Stimulated activated effector memory CD8-positive, alpha-beta T cell treated with anti-CD3 and anti-CD28 coated beads, Interleukin-12 subunit alpha, Interleukin-12 subunit beta, amount 100 ng/mL, for 72 hours (primary cell): ENCODE data around the gene CYTH4.

Experiments used
- ATAC-seq: fragments of 150-1000 bp; cut with Tn5 transposase; 2 replicates; pipeline ENCODE4 v1.10.0; 2021
- DNase-seq, 2 donors: peaks; one replicate each; pipeline ENCODE4 v3.0.0; 2021 to 2022; ENCODE audit warnings: low spot score in 2 of 2
- H3K27ac Mint-ChIP-seq: one replicate; pipeline ENCODE4 v1.8.0; 2022; ENCODE audit warnings: mild to moderate bottlenecking, mixed read lengths
- H3K36me3 Mint-ChIP-seq: one replicate; pipeline ENCODE4 v1.8.0; 2022; ENCODE audit warnings: mild to moderate bottlenecking, mixed read lengths
- H3K4me1 Mint-ChIP-seq: one replicate; pipeline ENCODE4 v1.8.0; 2022; ENCODE audit warnings: mixed read lengths
- H3K4me3 Mint-ChIP-seq: one replicate; pipeline ENCODE4 v1.8.0; 2022; ENCODE audit warnings: mild to moderate bottlenecking, mixed read lengths
- H3K9me3 Mint-ChIP-seq: one replicate; pipeline ENCODE4 v1.8.0; 2022; ENCODE audit warnings: mixed read lengths

Gene CYTH4

GRCh38 chr22:37274380-37274862 lies 7.9 kb upstream of the CYTH4 start:
- H3K4me1 Mint-ChIP-seq: peaks cover 95% of the 10 kb centered on the region
- ATAC-seq (no peak), DNase-seq (no peak)
- H3K4me3 Mint-ChIP-seq: peak overlapping the region; percentile 65
- H3K27ac Mint-ChIP-seq: peak overlapping the region; percentile 93
- peaks cover 2% of the 10 kb centered on the region for H3K9me3 Mint-ChIP-seq
- H3K36me3 Mint-ChIP-seq: peaks cover 10% of the 10 kb centered on the region

- Mint-ChIP-seq H3K4me3 (peak overlapping the region; percentile 65), H3K9me3 (peaks cover 2% of the 10 kb centered on the region), H3K36me3 (peaks cover 10% of the 10 kb centered on the region), H3K27ac (peak overlapping the region; percentile 93), H3K4me1 (peaks cover 96% of the 10 kb centered on the region)
- DNase-seq: no peak
- ATAC-seq: no peak
These were observed 7.2 kb upstream of the CYTH4 start for GRCh38 chr22:37275134-37275533.

- Mint-ChIP-seq H3K4me1 (peaks cover 95% of the 10 kb centered on the region), H3K9me3 (no peaks in the 10 kb centered on the region), H3K36me3 (peaks cover 10% of the 10 kb centered on the region), H3K27ac (peak overlapping the region; percentile 93), H3K4me3 (peak overlapping the region; percentile 65)
- peak; percentile 50 to 75 for DNase-seq
- peak; percentile 88 for ATAC-seq
These were observed 6.7 kb upstream of the CYTH4 start for GRCh38 chr22:37275622-37276021.

DNA sequence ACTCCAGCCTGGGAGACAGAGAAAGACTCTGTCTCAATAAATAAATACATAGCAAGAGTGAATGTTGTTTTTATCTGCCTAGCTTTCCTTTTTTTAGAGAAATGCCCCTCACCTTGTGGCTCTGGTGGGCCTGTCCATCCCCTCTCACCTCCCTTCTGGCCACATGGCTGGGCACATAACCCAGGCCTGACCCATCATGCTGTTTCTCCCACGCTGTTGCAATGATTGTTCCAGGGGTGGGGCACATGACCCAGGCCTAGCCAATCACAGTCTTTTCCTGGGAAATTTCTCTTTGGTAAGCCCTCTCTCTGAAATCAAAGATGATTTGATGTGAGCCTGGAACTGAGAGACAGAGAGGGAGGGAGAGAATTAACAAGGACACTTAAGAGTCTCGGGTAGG lies 5.5 kb upstream of the CYTH4 start:
- DNase-seq: no peak
- H3K4me1 Mint-ChIP-seq: peaks cover 94% of the 10 kb centered on the region
- peaks cover 10% of the 10 kb centered on the region for H3K36me3 Mint-ChIP-seq
- no peaks in the 10 kb centered on the region for H3K9me3 Mint-ChIP-seq
- H3K4me3 Mint-ChIP-seq: no peak overlapping the region
- no peak for ATAC-seq
- H3K27ac Mint-ChIP-seq: peak overlapping the region; percentile 93

DNA sequence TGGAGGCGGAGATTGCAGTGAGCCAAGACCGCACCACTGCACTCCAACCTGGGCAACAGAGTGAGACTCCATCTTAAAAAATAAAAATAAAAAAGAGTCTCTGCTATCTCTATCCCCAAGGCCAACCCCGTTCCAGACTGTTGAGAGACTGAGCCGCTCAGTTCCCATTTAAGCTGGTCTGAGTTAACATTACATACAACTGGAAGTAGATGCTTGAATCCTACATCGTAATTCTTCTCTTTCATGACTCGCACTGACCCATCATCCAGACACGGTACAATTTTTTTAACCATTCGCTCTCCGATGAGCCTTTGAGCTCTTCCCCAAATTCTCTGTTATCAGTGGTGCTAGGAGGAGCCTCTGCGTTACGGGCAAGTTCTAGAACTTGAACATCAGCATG lies 4.9 kb upstream of the CYTH4 start:
- ATAC-seq (no peak), DNase-seq (no peak)
- no peaks in the 10 kb centered on the region for H3K9me3 Mint-ChIP-seq
- peak overlapping the region; percentile 93 for H3K27ac Mint-ChIP-seq
- peaks cover 94% of the 10 kb centered on the region for H3K4me1 Mint-ChIP-seq
- H3K4me3 Mint-ChIP-seq: no peak overlapping the region
- H3K36me3 Mint-ChIP-seq: peaks cover 15% of the 10 kb centered on the region

DNA sequence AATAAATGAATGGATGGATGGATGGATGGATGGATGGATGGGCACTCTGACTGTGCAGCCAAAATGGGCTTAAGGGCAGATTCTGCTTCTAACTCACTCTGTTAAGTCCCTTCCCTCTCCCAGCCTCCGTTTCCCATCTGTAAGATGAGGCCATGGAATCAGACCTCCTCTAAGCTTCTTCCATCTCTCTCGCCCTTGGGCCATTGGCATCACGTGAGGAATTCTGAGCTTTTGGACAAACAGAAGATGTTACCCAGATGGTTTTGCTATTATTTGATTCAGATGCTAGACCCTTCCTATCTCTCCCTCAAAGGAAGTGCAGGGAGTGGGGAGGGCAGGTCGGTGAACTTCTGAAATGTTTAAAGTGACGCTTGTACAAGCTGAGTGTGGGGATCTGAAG lies 4.0 kb upstream of the CYTH4 start:
- peak overlapping the region; percentile 70 for H3K27ac Mint-ChIP-seq
- H3K4me3 Mint-ChIP-seq: peak overlapping the region; percentile 18
- H3K9me3 Mint-ChIP-seq: no peaks in the 10 kb centered on the region
- ATAC-seq (no peak), DNase-seq (no peak)
- H3K36me3 Mint-ChIP-seq: peaks cover 24% of the 10 kb centered on the region
- H3K4me1 Mint-ChIP-seq: peaks cover 95% of the 10 kb centered on the region

DNA sequence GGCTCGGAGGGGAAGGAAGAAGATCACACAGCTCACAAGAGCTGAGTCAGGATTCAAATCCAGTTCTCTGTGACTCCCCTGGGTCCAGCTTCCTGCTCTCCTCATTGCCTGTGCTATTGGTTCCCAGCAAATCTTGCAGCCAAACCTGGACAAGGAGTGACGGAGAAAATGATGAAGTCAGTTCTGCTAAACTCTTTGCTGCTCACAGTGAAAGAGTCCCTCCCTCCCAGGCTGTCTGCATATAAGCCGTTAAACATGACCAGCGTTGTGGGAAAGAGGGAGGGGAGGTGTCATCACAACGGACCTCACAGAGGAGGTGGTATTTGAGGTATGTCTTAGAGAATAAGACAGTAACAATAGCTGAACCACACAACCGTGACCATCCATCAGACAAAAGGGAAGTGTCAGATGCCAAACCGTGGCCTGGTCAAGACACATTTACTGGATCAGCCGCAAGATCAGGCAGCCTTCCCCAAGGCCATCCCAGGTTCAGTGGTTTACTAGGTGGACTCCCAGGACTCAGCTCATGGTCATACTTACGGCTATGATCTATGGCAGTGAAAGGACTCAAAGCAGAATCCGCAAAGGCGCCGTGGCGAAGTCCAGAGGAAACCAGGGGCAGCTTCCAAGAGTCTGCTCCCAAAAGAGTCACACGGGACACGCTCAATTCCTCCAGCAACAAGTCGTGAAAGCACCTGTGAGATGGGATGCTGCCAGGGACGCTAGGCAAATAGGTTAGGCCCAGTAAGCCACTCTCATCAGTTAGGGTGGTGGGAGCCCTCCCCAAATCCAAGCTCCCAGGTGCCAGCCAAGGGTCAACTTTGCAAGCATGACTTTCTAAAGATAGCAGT lies 2.8 kb upstream of the CYTH4 start:
- H3K27ac Mint-ChIP-seq: peak overlapping the region; percentile 70
- ATAC-seq (no peak), DNase-seq (no peak)
- H3K36me3 Mint-ChIP-seq: peaks cover 36% of the 10 kb centered on the region
- H3K9me3 Mint-ChIP-seq: no peaks in the 10 kb centered on the region
- H3K4me1 Mint-ChIP-seq: peaks cover 91% of the 10 kb centered on the region
- peak overlapping the region; percentile 18 for H3K4me3 Mint-ChIP-seq

DNA sequence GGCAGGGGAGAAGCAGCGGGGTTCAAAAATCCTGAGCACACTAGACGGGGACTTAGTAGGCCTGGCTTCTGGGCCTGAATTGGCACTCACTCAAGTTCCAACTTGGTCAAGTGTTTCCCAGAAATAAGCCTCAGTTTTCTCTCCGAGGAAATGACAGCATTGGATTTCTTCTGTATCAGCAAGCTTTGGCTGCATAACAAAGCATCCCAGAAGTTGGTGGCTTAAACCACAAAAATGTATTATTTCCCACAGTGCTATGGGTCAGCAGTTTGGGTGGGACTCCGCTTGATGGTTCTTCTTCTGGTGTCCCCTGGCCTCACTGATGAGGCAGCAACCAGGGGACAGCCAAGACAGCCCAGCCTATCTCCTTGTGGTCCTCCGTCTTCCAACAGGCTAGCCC lies 1.6 kb upstream of the CYTH4 start:
- peaks cover 40% of the 10 kb centered on the region for H3K36me3 Mint-ChIP-seq
- H3K4me1 Mint-ChIP-seq: peaks cover 91% of the 10 kb centered on the region
- DNase-seq: no peak
- H3K27ac Mint-ChIP-seq: peak overlapping the region; percentile 98
- no peak overlapping the region for H3K4me3 Mint-ChIP-seq
- no peak for ATAC-seq
- H3K9me3 Mint-ChIP-seq: no peaks in the 10 kb centered on the region

DNA sequence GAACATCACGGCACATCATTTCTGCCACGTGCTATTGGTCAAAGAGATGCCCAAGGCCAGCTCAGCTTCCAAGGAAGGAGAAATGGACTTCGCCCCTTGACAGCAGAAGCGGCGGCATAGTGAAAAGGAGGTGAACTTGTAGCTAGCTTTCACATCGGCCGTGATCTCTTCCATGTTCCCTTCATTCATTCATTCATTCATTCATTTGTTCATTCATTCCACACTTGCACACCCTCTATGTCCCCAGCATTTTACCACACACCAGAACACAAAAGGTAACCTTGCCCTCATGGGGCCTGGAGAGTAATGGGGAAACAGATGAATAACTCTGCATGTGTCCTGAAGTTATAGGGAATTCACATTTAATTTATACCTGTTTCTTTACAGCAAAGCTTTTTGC lies 1.1 kb upstream of the CYTH4 start:
- peaks cover 42% of the 10 kb centered on the region for H3K36me3 Mint-ChIP-seq
- peak overlapping the region; percentile 94 for H3K4me3 Mint-ChIP-seq
- ATAC-seq: no peak
- no peaks in the 10 kb centered on the region for H3K9me3 Mint-ChIP-seq
- H3K27ac Mint-ChIP-seq: peak overlapping the region; percentile 98
- DNase-seq: no peak
- H3K4me1 Mint-ChIP-seq: peaks cover 91% of the 10 kb centered on the region

- peak; percentile 66 for ATAC-seq
- Mint-ChIP-seq H3K4me1 (peaks cover 91% of the 10 kb centered on the region), H3K4me3 (peak overlapping the region; percentile 94), H3K27ac (peak overlapping the region; percentile 98), H3K9me3 (no peaks in the 10 kb centered on the region), H3K36me3 (peaks cover 49% of the 10 kb centered on the region)
- DNase-seq: no peak
These were observed 493 bp upstream of the CYTH4 start for GRCh38 chr22:37281646-37282384.

DNA sequence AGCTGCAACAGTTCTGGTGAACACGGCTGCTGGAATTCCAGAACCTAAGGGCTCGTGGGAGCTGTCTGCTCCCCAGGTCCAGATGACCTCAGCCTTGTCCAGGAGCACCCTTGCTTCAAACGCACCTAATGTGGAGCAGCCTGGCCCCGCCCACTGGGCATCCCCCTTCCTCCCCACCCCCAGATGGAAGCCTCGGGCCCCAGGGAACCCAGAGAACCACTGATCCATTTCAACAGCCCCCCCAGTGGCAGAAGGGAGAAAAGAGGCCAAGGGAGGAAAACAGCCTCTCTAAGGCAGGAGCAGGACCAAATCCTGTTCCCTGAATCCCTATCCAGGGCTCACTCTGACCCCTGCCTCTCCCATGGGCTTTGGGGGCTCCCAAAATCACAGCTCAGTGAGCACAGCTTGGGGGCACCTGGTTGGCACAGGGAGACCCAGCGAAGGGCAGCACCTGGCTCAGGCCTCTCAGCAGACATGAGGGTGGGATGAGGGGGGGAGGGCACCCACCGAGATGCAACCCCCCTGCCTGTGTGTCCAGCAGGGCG lies 1.2 kb downstream of the CYTH4 start:
- DNase-seq: no peak
- Mint-ChIP-seq H3K27ac (peak overlapping the region; percentile 98), H3K4me3 (peak overlapping the region; percentile 94), H3K4me1 (peaks cover 93% of the 10 kb centered on the region), H3K9me3 (no peaks in the 10 kb centered on the region), H3K36me3 (peaks cover 65% of the 10 kb centered on the region)
- no peak for ATAC-seq

- H3K36me3 Mint-ChIP-seq: peaks cover 73% of the 10 kb centered on the region
- H3K4me3 Mint-ChIP-seq: peak overlapping the region; percentile 94
- DNase-seq (no peak), ATAC-seq (peak; percentile 3)
- H3K4me1 Mint-ChIP-seq: peaks cover 93% of the 10 kb centered on the region
- H3K27ac Mint-ChIP-seq: peak overlapping the region; percentile 98
- H3K9me3 Mint-ChIP-seq: no peaks in the 10 kb centered on the region
These were observed 2.0 kb downstream of the CYTH4 start for GRCh38 chr22:37284126-37284804.

GRCh38 chr22:37284805-37285355 lies 2.6 kb downstream of the CYTH4 start:
- H3K36me3 Mint-ChIP-seq: peaks cover 79% of the 10 kb centered on the region

GRCh38 chr22:37285937-37286336 lies 3.6 kb downstream of the CYTH4 start:
- H3K36me3 Mint-ChIP-seq: peaks cover 90% of the 10 kb centered on the region
- peak overlapping the region; percentile 98 for H3K27ac Mint-ChIP-seq
- ATAC-seq (no peak), DNase-seq (no peak)
- peaks cover 95% of the 10 kb centered on the region for H3K4me1 Mint-ChIP-seq
- no peaks in the 10 kb centered on the region for H3K9me3 Mint-ChIP-seq
- H3K4me3 Mint-ChIP-seq: peak overlapping the region; percentile 94

More at GRCh38 chr22:37284805-37285355, 2.6 kb downstream of the CYTH4 start:
- H3K4me3 Mint-ChIP-seq: peak overlapping the region; percentile 94
- DNase-seq: no peak
- no peaks in the 10 kb centered on the region for H3K9me3 Mint-ChIP-seq
- H3K4me1 Mint-ChIP-seq: peaks cover 93% of the 10 kb centered on the region
- peak overlapping the region; percentile 98 for H3K27ac Mint-ChIP-seq
- ATAC-seq: peak; percentile 22

GRCh38 chr22:37287550-37287951 lies 5.2 kb downstream of the CYTH4 start:
- peak overlapping the region; percentile 98 for H3K27ac Mint-ChIP-seq
- no peaks in the 10 kb centered on the region for H3K9me3 Mint-ChIP-seq
- H3K4me1 Mint-ChIP-seq: peaks cover 94% of the 10 kb centered on the region
- ATAC-seq (peak; percentile 17), DNase-seq (no peak)
- peaks cover 99% of the 10 kb centered on the region for H3K36me3 Mint-ChIP-seq
- H3K4me3 Mint-ChIP-seq: peak overlapping the region; percentile 94
